Activated CD8-positive, alpha-beta memory T cell treated with anti-CD3 and anti-CD28 coated beads, Interleukin-2, amount 50 U/mL, for 24 hours (primary cell): Measurements from ENCODE around the gene DIDO1.

Source experiments
- DNase-seq: peaks from one replicate; pipeline ENCODE4 v3.0.0-alpha.2; 2020; ENCODE audit errors: extremely low read depth

DIDO1 gene

DNA sequence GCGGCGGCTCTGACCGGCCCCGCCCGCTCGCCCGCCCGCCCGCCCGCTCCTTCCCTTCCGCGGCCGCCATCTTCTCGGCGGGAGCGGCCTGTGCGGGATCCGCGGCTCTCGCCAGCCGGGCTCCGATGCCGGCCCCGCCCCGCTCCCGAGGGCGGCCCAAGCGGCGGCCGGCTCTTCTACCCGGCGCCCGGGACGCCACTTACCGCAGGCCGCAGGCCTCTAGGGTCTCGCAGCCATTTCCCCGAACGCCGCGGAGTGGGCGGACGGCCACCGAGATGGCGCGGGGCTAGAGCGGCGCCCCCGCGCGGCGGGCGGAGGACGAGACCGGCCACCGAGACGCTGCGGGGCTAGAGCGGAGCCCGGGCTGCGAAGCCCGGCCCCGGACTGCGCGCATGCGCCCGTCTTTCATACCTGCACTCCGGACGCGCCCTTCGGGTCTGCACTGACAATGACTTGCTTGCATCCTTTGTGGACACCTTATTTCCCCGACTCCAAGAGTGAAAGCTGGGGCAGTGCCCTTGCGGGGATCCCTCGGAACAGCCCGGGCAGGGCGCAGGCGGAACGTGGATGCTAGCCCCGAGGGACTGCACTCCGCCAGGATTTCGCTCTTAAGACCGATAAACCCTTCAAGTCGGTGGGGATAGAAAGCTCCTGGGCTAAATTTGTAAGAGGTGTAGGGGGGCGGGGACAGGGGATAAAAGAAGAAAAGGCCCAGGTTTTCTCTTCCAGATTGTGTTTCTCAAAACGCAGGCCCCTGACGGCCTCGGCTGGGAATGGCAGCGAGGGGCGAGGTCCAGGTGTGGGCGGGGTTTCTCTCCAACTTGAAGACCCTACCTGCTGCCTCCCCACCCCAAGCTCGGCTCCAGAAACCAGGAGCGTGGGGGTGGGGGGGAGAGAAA, at the start of gene DIDO1:
TSS of gene DIDO1 (minus strand) at position 277 of the 899 bp plus-strand sequence.
- DNase-seq = peak; percentile 64

GRCh38 chr20:62975251-62975760, 49.0 kb upstream of the DIDO1 start:
- no peak for DNase-seq

- DNase-seq = no peak
Observed at GRCh38 chr20:62972845-62973745, 46.8 kb upstream of the DIDO1 start.

GRCh38 chr20:62971950-62972844, 45.9 kb upstream of the DIDO1 start:
- DNase-seq = peak; percentile 66

DNA sequence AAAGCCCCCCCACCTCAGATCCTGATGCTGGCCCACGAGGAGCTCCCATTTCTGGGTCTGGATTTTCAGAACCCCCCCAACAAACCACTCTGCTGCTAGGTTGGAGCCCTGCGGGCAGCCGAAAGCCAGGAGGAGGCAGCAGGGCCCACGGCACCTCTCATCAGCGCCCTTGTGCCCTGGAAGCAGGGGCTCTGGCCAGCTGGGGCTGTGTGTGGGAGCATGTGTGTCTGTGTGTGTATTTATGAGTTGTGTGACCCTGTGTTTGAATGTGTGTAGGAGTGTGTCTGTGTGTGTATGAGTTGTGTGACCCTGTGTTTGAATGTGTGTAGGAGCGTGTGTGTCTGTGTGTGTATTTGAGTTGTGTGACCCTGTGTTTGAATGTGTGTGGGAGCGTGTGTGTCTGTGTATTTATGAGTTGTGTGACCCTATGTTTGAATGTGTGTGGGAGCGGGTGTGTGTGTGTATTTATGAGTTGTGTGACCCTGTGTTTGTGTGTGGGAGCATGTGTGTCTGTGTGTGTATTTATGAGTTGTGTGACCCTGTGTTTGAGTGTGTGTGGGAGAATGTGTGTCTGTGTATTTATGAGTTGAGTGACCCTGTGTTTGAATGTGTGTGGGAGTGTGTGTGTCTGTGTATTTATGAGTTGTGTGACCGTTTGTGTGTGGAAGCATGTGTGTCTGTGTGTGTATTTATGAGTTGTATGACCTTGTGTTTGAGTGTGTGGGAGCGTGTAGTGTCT, 45.1 kb upstream of the DIDO1 start:
- DNase-seq = no peak

- DNase-seq = no peak
Observed at GRCh38 chr20:62970307-62971210, 44.3 kb upstream of the DIDO1 start.

- no peak for DNase-seq
Observed at GRCh38 chr20:62969939-62970306, 43.6 kb upstream of the DIDO1 start.

DNA sequence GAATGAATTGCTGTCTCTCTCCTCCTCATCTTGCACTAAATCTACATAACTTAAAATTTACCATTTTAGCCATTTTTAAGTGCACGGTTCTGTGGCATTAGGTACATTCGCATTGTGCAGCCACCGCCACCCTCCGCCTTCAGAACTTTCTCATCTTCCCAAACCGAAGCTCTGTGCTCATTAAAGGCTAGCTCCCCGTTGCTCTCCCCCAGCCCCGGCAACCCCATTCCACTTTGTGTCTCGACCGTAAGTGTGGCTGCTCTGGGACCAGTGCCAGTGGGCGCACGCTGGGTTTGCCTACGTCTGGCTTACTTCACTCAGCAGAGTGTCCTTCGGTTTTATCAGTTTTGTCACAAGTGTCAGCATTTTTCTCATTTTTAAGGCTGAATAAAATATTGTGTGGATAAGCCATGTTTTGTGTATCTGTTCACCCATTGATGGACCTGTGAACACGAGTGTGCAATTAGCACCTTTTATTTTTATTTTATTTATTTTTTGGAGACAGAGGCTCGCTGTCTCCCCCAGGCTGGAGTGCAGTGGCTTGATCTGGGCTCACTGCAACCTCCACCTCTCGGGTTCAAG, 43.0 kb upstream of the DIDO1 start:
- DNase-seq = no peak

DNA sequence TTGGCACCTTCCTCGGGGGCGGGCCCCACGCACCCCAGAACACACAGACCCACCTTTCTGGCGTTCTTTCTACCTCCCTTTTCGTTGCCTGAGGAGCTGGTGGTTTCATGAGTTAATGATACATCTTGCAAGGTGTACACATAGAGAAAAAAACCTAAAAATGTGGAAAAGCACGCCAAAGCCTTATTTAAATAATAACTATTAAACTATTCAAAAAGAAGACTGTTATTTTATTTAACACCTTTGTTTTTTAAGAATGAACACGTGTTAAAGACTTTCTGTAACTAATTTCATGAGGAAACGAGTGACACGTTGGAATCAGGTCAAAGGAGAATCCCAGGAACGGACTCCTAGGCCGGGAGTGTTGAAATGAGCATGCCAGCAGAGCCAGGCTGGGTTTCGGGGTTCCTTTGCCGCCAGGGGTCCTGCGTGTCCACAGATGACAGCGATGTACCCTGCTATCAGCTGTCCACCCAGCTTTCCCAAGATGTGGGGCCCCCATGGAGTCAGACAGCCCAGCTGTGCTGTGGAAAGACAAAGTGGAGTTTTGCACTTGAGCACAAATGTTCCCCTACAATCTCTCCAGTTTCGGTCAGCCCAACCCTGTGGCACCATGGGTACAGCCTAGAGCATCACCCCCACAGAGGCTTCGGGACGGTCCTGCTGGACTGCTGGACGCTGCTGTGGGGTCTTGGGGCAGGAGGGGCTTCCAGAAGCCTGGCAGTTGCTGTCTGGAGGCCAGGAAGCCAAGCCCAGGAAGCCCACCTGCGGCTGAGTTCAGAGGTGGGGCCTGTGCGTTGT, 42.3 kb upstream of the DIDO1 start:
- no peak for DNase-seq

DNA sequence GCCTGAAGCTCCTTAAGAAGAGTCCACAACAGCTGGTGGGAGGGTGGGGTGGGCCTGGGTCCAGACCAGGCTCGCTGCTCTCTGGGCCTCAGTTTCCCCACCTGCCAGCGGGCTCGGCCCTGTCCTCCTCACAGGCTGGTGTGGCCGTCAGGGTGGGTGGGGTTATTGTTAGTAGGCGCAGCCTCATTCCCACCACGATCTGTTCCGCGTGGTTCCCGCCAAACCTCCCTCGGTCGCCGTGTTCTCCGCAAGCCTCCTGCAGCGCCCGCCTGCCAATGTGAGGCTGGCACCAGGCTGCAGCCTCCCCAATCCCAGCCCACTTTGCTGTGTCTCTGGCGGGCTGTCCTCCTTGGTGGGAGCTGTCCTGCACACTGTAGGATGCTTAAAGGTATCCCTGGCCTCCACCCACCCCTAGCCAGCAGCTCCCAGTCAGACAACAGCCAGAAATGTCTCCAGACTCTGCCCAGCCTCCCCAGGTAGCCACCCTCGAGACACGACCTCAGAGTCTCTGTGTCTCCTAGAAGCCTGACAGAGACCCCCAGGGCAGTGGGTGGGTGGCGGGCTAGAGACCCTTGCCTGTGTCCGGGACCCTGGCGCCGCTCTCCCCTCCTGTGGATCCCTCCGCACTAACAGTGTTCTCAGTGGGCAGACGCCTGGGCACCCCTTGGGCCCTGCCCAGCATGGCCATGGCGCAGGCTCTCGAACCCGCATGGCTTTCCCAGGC, 41.5 kb upstream of the DIDO1 start:
- DNase-seq = no peak

DNA sequence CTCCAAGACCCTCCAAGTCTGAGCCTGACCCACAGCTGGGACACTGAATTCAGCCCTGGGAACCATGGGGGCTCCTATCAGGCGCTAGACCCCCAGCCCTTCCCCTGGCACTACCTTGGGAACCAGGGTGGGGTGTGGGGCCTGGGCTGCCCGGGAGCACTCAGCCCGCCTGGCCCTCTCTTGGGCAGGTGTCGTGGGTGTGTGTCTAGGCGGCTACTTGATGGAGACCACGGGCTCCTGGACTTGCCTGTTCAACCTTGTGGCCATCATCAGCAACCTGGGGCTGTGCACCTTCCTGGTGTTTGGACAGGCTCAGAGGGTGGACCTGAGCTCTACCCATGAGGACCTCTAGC, 40.8 kb upstream of the DIDO1 start:
- DNase-seq = no peak

DNA sequence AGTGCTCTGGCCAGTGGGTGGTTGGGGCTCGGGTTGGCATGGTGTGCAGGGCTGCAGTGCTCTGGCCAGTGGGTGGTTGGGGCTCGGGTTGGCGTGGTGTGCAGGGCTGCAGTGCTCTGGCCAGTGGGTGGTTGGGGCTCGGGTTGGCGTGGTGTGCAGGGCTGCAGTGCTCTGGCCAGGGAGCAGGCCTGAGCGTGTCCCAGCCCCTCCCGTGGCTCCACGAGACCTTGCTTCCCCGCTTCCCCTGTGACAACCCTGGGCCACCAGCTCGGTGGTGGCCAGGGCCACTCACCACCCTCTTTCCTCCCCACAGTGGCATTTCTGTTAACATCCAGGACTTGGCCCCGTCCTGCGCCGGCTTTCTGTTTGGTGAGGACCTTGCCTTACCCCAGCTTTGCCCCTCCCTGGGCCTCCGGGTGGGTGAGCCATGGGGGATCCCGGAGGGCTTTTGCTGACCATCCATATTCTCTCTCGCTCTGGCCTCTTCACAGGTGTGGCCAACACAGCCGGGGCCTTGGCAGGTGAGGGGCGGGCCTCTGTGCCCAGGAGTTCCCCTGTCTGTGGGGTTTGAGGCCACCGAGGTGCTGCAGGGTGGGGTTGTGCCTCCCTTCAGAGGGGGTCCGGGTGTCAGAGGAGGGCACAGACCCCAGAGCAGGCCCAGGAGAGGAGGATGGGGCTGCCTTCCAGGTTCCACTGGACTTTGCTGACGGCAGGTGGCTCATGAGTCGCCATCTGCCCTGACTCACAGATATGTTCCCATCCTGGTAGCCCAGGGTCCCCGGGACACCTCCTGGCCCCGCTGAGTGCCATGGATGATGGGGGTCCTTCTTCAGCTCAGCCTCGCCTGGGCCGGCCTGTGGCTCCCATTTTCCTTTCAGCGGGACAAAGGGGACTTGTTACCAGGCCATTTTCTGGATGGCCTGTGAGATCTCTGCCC, 40.2 kb upstream of the DIDO1 start:
- DNase-seq = no peak

DNA sequence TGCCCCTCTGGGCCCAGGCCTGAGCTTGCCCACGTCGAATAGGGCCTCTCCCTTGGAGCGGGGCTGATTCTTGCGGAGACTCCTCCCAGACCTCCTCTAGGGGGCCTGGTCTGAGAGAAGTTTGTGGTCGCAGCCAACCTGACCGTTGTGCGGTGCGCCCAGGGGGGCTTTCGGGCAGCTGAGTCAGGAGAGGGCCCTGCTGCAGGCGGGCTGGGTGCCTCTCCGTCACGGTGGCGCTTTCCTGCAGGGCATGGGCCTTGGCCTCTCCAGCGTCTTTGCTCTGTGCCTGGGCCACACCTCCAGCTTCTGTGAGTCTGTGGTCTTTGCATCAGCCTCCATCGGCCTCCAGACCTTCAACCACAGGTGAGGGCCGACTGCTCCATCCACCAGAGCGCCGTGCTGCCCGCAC, 39.1 kb upstream of the DIDO1 start:
- no peak for DNase-seq

DNA sequence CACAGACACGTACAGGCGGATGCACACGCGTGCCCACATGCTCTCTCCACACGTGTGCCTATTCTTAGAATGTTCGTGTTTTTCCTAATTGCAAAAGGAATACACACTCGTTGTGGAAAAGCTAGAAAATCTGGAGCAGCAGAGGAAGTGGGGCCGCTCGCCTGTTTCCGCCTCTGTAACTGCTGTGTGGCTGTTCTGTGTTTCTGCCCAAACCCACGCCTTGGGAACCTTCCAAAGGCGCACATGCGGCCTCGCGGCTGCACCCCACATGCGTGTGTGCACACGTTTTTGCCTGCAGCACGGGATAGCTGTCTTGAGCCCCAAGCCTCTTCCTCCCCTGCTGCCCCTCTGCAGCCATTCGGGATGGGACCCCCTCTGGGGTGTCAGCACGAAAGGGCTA, 38.4 kb upstream of the DIDO1 start:
- no peak for DNase-seq

DNA sequence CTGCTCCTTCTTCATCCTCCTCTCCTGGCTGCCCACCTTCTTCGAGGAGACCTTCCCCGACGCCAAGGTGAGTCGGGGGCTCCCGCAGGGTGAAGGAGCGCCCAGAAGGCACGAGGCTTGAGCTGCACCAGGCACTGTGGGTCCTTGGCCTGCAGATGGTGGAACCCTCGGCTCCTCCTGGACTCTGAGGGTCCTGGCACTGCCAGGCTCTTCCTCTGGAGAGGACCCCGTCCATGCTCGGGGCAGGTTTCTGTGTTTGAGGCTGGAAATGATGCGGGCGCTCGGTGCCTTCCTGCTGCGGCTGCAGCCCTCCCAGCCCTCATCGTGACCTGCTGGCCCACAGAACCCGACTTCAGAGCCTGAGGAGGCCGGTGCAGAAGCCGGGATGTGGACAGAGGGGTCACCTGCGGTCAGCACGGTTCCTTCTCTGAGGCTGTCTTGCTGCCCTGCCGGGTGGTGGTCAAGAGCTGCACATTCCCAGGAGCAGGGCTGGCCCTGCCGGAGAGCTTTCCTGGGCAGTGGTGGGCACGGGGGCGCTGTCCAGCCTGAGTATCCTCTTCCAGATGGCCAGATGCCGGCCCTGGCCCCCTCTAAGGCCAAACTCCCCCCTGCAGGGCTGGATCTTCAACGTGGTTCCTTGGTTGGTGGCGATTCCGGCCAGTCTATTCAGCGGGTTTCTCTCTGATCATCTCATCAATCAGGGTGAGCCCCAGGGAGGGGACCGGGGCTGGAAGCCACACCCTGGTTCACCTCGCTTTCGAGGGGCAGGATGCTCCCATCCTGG, 37.5 kb upstream of the DIDO1 start:
- DNase-seq = no peak
